DND-41 (cell line): ENCODE results near the gene KRTAP10-12.

ENCODE experiments used
- EZH2 ChIP-seq: IDR thresholded peaks from 3 replicates; pipeline ENCODE4 v1.6.1; 2012; ENCODE audit warnings: borderline replicate concordance, low read depth, mild to moderate bottlenecking, moderate library complexity, low read length, inconsistent platforms; ENCODE audit not compliant: severe bottlenecking
- TF ChIP-seq, protein P1 (sequence below): IDR thresholded peaks from 2 replicates; pipeline ENCODE4 v1.5.1; 2012; ENCODE audit warnings: borderline replicate concordance, low read length, moderate library complexity, mild to moderate bottlenecking; ENCODE audit not compliant: poor library complexity, severe bottlenecking; ENCODE audit errors: extremely low read depth

DNA sequence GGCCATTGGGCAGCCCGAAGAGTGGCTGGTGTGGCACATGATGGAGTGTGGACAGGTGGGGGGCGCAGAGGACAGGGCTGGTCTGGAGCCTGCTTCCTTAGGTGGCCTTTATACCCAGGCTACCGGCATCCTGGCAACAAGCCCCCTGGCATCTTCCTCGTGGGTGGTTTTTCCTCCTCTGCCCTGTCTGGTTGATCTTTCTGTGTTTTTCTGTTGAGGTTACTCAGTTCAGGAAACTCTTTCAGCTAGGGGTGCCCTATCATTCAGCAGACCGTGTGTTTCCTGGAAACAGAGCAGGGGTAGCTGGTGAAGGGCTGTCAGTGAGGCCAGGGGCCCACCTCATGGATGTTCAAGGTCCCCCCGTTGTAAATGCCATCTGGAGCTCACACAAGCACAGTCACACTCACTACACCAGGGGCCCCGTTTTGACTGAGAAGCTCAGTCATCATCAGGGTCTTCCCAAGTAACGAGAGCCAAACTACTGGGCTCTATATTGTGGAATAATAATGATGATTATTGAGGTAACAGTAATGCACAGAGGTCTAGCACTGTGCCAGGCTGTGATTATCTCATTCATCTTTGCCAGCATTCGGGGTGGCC is 42.3 kb upstream of the KRTAP10-12 start, which contains the start of gene KRTAP12-4:
- TF ChIP-seq, protein P1, sequence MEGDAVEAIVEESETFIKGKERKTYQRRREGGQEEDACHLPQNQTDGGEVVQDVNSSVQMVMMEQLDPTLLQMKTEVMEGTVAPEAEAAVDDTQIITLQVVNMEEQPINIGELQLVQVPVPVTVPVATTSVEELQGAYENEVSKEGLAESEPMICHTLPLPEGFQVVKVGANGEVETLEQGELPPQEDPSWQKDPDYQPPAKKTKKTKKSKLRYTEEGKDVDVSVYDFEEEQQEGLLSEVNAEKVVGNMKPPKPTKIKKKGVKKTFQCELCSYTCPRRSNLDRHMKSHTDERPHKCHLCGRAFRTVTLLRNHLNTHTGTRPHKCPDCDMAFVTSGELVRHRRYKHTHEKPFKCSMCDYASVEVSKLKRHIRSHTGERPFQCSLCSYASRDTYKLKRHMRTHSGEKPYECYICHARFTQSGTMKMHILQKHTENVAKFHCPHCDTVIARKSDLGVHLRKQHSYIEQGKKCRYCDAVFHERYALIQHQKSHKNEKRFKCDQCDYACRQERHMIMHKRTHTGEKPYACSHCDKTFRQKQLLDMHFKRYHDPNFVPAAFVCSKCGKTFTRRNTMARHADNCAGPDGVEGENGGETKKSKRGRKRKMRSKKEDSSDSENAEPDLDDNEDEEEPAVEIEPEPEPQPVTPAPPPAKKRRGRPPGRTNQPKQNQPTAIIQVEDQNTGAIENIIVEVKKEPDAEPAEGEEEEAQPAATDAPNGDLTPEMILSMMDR: no peak
- no peak for TF ChIP-seq EZH2
